ENCODE measurements around the gene LYZL4. TPM values are rescaled to one million over a fixed set of nuclear protein-coding genes. Genes with fewer than 3 reads are reported as not detected.

The LYZL4 gene
- total RNA-seq, 4 donors from 2014 or later = not detected

GRCh38 chr3:42442640-42443039 is 32.2 kb upstream of the LYZL4 start:
- no peak for TF ChIP-seq EP300 (IDR thresholded peaks at IDR 0.05)
- TF ChIP-seq CTCF (IDR thresholded peaks at IDR 0.05) = no peak
- TF ChIP-seq POLR2A (IDR thresholded peaks at IDR 0.05) = no peak
- Histone ChIP-seq H3K9me3 (no peaks in the 10 kb centered on the region), H3K4me1 (no peaks in the 10 kb centered on the region), H3K27me3 (no peaks in the 10 kb centered on the region), H3K27ac (no peak overlapping the region), H3K36me3 (no peaks in the 10 kb centered on the region), H3K4me3 (no peak overlapping the region)
- WGBS, 2 donors = 89 to 91% methylated on average over 5 of the region's 5 CpGs
- no peak for DNase-seq (ENCODE audit: low spot score in 2 of 2)

GRCh38 chr3:42441791-42442190 is 31.4 kb upstream of the LYZL4 start:
- H3K27ac ChIP-seq = no peak overlapping the region
- no peaks in the 10 kb centered on the region for H3K36me3 ChIP-seq
- H3K27me3 ChIP-seq = no peaks in the 10 kb centered on the region
- no peaks in the 10 kb centered on the region for H3K4me1 ChIP-seq
- H3K4me3 ChIP-seq = no peak overlapping the region
- H3K9me3 ChIP-seq = no peaks in the 10 kb centered on the region
- TF ChIP-seq POLR2A (IDR thresholded peaks at IDR 0.05) (no peak), CTCF (IDR thresholded peaks at IDR 0.05) (no peak), EP300 (IDR thresholded peaks at IDR 0.05) (no peak)
- DNase-seq (ENCODE audit: low spot score in 2 of 2) = no peak
- 71 to 89% methylated on average over 2 of the region's 2 CpGs for WGBS, 2 donors

GRCh38 chr3:42440924-42441323 is 30.5 kb upstream of the LYZL4 start:
- no peak for DNase-seq (ENCODE audit: low spot score in 2 of 2)
- no peak for TF ChIP-seq EP300 (IDR thresholded peaks at IDR 0.05)
- no peak for TF ChIP-seq CTCF (IDR thresholded peaks at IDR 0.05)
- no peak for TF ChIP-seq POLR2A (IDR thresholded peaks at IDR 0.05)
- H3K27me3 ChIP-seq = no peaks in the 10 kb centered on the region
- no peak overlapping the region for H3K4me3 ChIP-seq
- H3K36me3 ChIP-seq = no peaks in the 10 kb centered on the region
- no peaks in the 10 kb centered on the region for H3K4me1 ChIP-seq
- H3K27ac ChIP-seq = no peak overlapping the region
- WGBS, 2 donors = 33 to 45% methylated on average over 8 of the region's 8 CpGs
- no peaks in the 10 kb centered on the region for H3K9me3 ChIP-seq

- 70 to 75% methylated on average over 10 of the region's 10 CpGs for WGBS, 2 donors
- no peaks in the 10 kb centered on the region for H3K9me3 ChIP-seq
- H3K36me3 ChIP-seq = no peaks in the 10 kb centered on the region
- no peak for DNase-seq (ENCODE audit: low spot score in 2 of 2)
- no peaks in the 10 kb centered on the region for H3K27me3 ChIP-seq
- no peak overlapping the region for H3K4me3 ChIP-seq
- no peaks in the 10 kb centered on the region for H3K4me1 ChIP-seq
- TF ChIP-seq EP300 (IDR thresholded peaks at IDR 0.05) (no peak), CTCF (IDR thresholded peaks at IDR 0.05) (no peak)
- no peak overlapping the region for H3K27ac ChIP-seq
Observed at GRCh38 chr3:42439261-42440115, 29.1 kb upstream of the LYZL4 start.

- 38 to 50% methylated on average over 2 of the region's 2 CpGs for WGBS, 2 donors
- no peak for DNase-seq (ENCODE audit: low spot score in 2 of 2)
- Histone ChIP-seq H3K4me1 (no peaks in the 10 kb centered on the region), H3K36me3 (no peaks in the 10 kb centered on the region), H3K27ac (no peak overlapping the region), H3K9me3 (no peaks in the 10 kb centered on the region), H3K27me3 (no peaks in the 10 kb centered on the region), H3K4me3 (no peak overlapping the region)
- no peak for TF ChIP-seq EP300 (IDR thresholded peaks at IDR 0.05)
- no peak for TF ChIP-seq POLR2A (IDR thresholded peaks at IDR 0.05)
- no peak for TF ChIP-seq CTCF (IDR thresholded peaks at IDR 0.05)
Observed at GRCh38 chr3:42438758-42439157, 28.3 kb upstream of the LYZL4 start.

Data from tibial nerve (tissue), 4 donors.